HG02943 (cell line): ENCODE results near the gene PNISR.

ENCODE experiments used
- ATAC-seq: cut with Tn5 transposase; IDR thresholded peaks from one replicate; pipeline ENCODE4 v1.9.1; 2021; ENCODE audit warnings: mild to moderate bottlenecking, low read depth, moderate library complexity; ENCODE audit not compliant: unreplicated experiment

PNISR gene

GRCh38 chr6:99348288-99349170, 76.6 kb downstream of the PNISR start:
- no peak for ATAC-seq
